ENCODE results near the gene CLOCK.

CLOCK gene

DNA sequence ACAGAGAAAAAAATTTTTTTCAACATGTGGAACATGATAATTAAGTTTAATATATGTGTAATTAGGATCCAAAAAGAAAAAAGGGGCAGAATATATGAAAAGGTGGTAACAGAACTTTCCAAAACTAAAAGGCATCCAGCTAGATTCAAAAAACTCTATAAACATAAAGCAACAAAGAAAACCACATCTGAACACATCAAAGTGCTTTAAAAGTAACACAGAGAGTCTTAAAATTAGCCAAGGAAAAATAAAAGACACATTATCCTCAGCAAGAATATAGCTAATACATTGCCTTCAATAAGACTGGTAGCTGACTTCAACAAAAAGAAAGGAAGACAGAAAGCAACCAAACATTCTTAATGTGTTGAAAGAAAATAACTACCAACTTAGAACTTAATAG, 8.2 kb downstream of the CLOCK start:
- no peak for DNase-seq

DNA sequence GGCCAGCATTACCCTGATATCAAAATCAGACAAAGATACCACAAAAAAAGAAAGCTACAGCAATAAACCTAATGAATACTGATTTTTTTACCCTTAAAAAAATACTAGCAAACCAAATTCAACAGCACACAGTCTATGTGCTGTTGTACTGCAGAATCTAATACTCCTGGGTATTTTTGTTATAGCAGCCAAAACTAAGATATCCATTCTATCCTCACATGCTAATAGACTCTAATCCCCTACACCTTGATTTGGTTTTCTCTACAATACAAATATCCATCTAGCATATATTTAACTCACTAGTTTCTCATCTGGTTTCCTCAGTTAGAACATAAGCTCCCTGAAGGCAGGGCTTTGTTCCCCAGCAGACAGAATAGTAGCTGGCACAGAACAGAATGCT, 12.4 kb downstream of the CLOCK start:
- no peak for DNase-seq

DNA sequence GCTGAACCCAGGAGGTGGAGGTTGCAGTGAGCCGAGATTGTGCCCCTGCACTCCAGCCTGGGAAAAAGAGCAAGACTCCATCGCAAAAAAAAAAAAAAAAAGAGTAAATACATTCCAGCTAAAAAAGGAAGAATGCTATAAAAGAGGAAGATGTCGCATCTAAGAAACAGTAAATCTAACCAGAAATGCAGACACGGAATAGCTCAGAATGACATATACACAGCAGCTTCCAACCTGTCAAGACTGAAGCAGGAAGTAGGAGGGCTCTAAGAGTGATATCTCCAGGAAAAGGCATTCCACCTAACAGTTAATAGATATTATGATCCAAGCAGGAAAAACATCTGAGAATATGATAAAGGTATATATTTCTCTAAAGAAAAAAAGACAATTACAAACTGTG, 16.0 kb downstream of the CLOCK start:
- no peak for DNase-seq

- no peak for DNase-seq
These were observed 16.5 kb downstream of the CLOCK start for GRCh38 chr4:55530167-55530566.

GRCh38 chr4:55528491-55528890, 18.2 kb downstream of the CLOCK start:
- no peak for DNase-seq

DNA sequence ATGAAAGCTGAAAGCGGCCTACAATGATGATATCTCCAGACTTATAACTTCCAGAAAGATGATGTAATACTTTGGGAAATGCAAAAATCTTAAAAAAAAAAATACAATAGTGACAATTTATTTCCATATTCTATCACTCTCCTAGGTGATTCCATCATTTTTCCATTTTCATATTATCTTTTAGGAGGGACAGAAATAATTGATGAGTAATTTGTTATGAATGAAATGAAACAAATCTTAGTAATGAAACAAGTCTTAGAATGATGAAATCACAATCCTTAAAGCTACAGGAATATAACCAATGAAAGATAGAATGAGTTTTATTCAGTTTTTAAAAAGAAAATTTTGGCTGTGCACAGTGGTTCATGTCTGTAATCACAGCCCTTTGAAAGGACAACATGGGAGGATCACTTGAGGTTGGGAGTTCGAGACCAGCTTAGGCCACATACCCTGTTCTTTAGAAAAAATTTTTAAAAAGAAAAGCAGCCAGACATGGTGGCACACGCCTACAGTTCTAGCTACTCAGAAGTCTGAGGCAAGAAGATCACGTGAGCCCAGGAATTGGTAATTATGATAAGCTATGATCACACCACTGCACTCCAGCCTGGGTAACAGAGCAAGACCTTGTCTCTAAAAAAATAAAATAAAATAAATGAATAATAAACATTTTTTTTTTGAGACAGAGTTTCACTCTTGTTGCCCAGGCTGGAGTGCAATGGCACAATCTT, 21.7 kb downstream of the CLOCK start:
- no peak for DNase-seq

GRCh38 chr4:55518442-55518841, 28.3 kb downstream of the CLOCK start:
- DNase-seq: no peak

- no peak for DNase-seq
These were observed 29.0 kb downstream of the CLOCK start for GRCh38 chr4:55517526-55518229.

GRCh38 chr4:55512922-55513571, 33.7 kb downstream of the CLOCK start:
- no peak for DNase-seq

GRCh38 chr4:55512077-55512476, 34.6 kb downstream of the CLOCK start:
- DNase-seq: no peak

- DNase-seq: no peak
These were observed 36.0 kb downstream of the CLOCK start for GRCh38 chr4:55510685-55511084.

GRCh38 chr4:55509266-55509665, 37.4 kb downstream of the CLOCK start:
- DNase-seq: no peak

GRCh38 chr4:55507612-55508011, 39.1 kb downstream of the CLOCK start:
- no peak for DNase-seq

DNA sequence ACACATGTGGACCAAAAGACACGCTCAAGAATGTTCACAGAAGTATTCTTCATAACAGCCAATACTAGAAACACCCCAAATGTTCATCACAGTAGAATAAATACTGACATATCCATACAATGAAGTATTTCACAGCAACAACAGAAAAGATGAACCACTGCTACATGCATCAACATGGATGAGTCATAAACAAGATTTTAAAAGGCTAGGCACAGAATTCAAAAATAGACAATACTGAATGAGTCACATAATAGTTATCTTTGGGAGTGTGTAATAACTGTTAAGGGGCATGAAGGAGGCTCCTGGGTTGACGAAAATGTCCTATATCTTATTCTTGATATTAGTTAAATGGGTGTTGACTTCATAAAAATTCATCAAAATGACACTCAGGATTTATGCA, 43.5 kb downstream of the CLOCK start:
- DNase-seq: no peak

DNA sequence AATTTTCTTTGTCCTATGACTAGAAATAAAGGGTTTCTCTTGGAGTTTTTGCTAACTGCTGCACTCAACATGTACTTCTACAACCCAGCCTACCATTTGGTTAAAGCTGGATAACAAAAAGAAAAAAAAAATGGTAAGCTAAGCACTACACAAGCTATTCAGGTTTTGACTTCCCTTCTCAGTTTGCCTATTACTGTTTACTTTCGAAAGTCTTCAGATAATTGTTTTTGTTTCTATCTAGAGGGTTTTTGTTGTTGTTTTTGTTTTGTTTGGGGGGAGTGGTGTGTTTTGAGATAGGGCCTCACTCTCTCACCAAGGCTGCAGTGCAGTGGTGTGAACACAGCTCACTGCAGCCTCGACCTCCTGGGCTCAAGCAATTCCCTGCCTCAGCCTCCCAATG, 46.6 kb downstream of the CLOCK start:
- no peak for DNase-seq

DNA sequence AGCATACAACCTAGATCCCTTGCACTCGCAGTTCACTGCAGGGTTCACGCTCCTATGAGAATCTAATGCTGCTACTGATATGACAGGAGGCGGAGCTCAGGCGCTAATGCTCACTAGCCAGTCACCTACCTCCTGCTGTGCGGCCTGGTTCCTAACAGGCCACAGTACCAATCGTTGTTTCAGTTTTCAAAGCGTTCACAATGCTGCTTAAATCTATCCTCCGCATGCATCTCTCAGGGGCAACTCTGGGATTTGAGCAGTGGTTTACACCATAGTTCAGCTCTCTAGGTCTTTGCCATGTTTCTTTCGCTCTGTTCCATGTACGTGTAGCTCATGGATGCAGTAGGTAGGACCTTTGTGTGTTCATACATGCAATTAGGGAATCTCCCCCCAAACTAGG, 47.2 kb downstream of the CLOCK start:
- DNase-seq: no peak

DNA sequence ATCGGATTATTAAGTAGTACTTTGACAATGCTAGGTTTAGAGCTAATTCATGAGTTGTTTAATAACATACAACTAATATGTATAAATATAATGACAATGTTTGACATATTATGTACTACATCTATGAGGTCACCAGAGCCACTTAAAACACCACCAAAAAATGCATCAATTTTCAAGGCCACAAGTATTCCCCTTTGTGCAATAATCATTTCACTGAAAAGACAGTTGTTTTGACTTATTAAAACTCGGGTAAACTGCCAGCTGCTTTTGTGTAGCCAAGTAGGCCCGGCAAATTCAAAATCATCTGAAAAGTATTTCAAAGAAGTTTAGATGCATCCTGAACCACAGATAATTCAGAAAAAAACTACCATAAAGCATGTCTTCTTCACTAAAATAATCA, 48.7 kb downstream of the CLOCK start:
- DNase-seq: no peak

- no peak for DNase-seq
These were observed 55.2 kb downstream of the CLOCK start for GRCh38 chr4:55491486-55491885.

- DNase-seq: no peak
These were observed 58.0 kb downstream of the CLOCK start for GRCh38 chr4:55488716-55489115.

DNA sequence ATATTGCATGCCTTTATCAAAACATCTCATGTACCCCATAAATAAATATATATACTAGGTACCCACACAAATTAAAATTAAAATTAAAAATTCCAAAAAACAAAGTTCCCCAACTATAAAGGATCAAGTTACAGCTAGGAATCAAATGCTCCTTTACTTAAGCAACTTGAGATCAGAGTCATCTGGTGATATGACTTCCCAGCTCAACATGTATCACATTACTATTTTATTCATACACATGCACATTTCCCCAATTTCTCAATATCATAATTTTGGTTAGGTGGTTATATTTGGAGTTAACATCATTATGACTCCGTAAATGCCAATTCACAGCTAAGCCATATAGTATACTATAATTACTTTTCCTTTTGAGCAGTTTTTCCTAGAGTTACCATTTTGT, 60.9 kb downstream of the CLOCK start:
- DNase-seq: no peak

DNA sequence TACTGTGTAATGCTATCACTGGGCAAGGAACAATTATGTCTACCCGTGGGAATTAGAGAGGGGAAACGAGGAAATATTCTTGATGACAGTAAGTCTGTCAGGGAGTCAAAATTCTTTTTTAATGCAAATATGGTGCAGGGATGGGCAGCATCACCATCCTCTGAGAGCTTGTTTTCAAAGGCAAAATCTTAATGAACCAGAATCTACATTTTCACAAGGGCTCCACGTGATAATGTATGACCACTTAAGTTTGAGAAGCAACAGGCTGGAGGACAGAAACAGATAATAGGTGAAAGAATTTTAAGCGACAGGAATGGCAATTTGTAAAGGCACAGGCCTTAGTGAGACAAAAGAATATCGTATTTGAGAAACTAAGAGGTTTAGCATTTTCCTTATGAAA, 63.4 kb downstream of the CLOCK start:
- no peak for DNase-seq

- no peak for DNase-seq
These were observed 71.1 kb downstream of the CLOCK start for GRCh38 chr4:55475394-55476243.

- DNase-seq: no peak
These were observed 76.7 kb downstream of the CLOCK start for GRCh38 chr4:55469979-55470378.

Data from NCI-H146 (cell line).